ENCODE measurements around the gene SUCLG1.

SUCLG1 gene

GRCh38 chr2:84459018-84459943 is at the start of gene SUCLG1:
Gene SUCLG1, minus strand, starts transcription at chr2:84459280. Its CDS starts 11 bp downstream, at chr2:84459269.
- Mint-ChIP-seq H3K4me1 (ENCODE audit: low read depth) (peaks cover 47% of the 10 kb centered on the region), H3K4me3 (peak within 1 kb of the TSS; percentile 93), H3K27ac (peak within 1 kb of the TSS; percentile 99), H3K27me3 (no peaks in the 10 kb centered on the region), H3K36me3 (peaks cover 2% of the 10 kb centered on the region), H3K9me3 (ENCODE audit: low read depth) (no peaks in the 10 kb centered on the region)

GRCh38 chr2:84498150-84498799 is 39.2 kb upstream of the SUCLG1 start:
- Mint-ChIP-seq H3K27me3 (no peaks in the 10 kb centered on the region), H3K9me3 (ENCODE audit: low read depth) (peaks cover 7% of the 10 kb centered on the region), H3K4me1 (ENCODE audit: low read depth) (peaks cover 21% of the 10 kb centered on the region), H3K36me3 (peaks cover 1% of the 10 kb centered on the region), H3K4me3 (no peak overlapping the region), H3K27ac (peak overlapping the region; percentile 35)

GRCh38 chr2:84497285-84497684 is 38.2 kb upstream of the SUCLG1 start:
- H3K27ac Mint-ChIP-seq = no peak overlapping the region
- no peak overlapping the region for H3K4me3 Mint-ChIP-seq
- H3K36me3 Mint-ChIP-seq = no peaks in the 10 kb centered on the region
- no peaks in the 10 kb centered on the region for H3K27me3 Mint-ChIP-seq
- peaks cover 21% of the 10 kb centered on the region for H3K4me1 Mint-ChIP-seq (ENCODE audit: low read depth)
- peaks cover 4% of the 10 kb centered on the region for H3K9me3 Mint-ChIP-seq (ENCODE audit: low read depth)

GRCh38 chr2:84496386-84496785 is 37.3 kb upstream of the SUCLG1 start:
- Mint-ChIP-seq H3K4me3 (no peak overlapping the region), H3K9me3 (ENCODE audit: low read depth) (peaks cover 4% of the 10 kb centered on the region), H3K4me1 (ENCODE audit: low read depth) (peaks cover 21% of the 10 kb centered on the region), H3K27ac (no peak overlapping the region), H3K27me3 (no peaks in the 10 kb centered on the region), H3K36me3 (no peaks in the 10 kb centered on the region)

- H3K27ac Mint-ChIP-seq = peak overlapping the region; percentile 36
- H3K4me3 Mint-ChIP-seq = no peak overlapping the region
- H3K36me3 Mint-ChIP-seq = no peaks in the 10 kb centered on the region
- H3K9me3 Mint-ChIP-seq (ENCODE audit: low read depth) = peaks cover 4% of the 10 kb centered on the region
- H3K4me1 Mint-ChIP-seq (ENCODE audit: low read depth) = peaks cover 21% of the 10 kb centered on the region
- H3K27me3 Mint-ChIP-seq = no peaks in the 10 kb centered on the region
These were observed 36.6 kb upstream of the SUCLG1 start for GRCh38 chr2:84495539-84496146.

- Mint-ChIP-seq H3K9me3 (ENCODE audit: low read depth) (no peaks in the 10 kb centered on the region), H3K4me3 (no peak overlapping the region), H3K27me3 (no peaks in the 10 kb centered on the region), H3K4me1 (ENCODE audit: low read depth) (peaks cover 19% of the 10 kb centered on the region), H3K27ac (no peak overlapping the region), H3K36me3 (no peaks in the 10 kb centered on the region)
These were observed 35.0 kb upstream of the SUCLG1 start for GRCh38 chr2:84494070-84494469.

GRCh38 chr2:84493514-84493913 is 34.4 kb upstream of the SUCLG1 start:
- no peak overlapping the region for H3K27ac Mint-ChIP-seq
- no peaks in the 10 kb centered on the region for H3K36me3 Mint-ChIP-seq
- no peaks in the 10 kb centered on the region for H3K9me3 Mint-ChIP-seq (ENCODE audit: low read depth)
- H3K4me3 Mint-ChIP-seq = no peak overlapping the region
- H3K27me3 Mint-ChIP-seq = no peaks in the 10 kb centered on the region
- peaks cover 16% of the 10 kb centered on the region for H3K4me1 Mint-ChIP-seq (ENCODE audit: low read depth)

GRCh38 chr2:84492571-84492970 is 33.5 kb upstream of the SUCLG1 start:
- peaks cover 9% of the 10 kb centered on the region for H3K4me1 Mint-ChIP-seq (ENCODE audit: low read depth)
- H3K9me3 Mint-ChIP-seq (ENCODE audit: low read depth) = no peaks in the 10 kb centered on the region
- no peak overlapping the region for H3K27ac Mint-ChIP-seq
- H3K36me3 Mint-ChIP-seq = no peaks in the 10 kb centered on the region
- H3K4me3 Mint-ChIP-seq = no peak overlapping the region
- H3K27me3 Mint-ChIP-seq = no peaks in the 10 kb centered on the region

GRCh38 chr2:84491741-84492140 is 32.7 kb upstream of the SUCLG1 start:
- H3K9me3 Mint-ChIP-seq (ENCODE audit: low read depth) = no peaks in the 10 kb centered on the region
- no peak overlapping the region for H3K27ac Mint-ChIP-seq
- H3K36me3 Mint-ChIP-seq = no peaks in the 10 kb centered on the region
- H3K4me1 Mint-ChIP-seq (ENCODE audit: low read depth) = peaks cover 7% of the 10 kb centered on the region
- no peaks in the 10 kb centered on the region for H3K27me3 Mint-ChIP-seq
- no peak overlapping the region for H3K4me3 Mint-ChIP-seq

- H3K36me3 Mint-ChIP-seq = no peaks in the 10 kb centered on the region
- no peaks in the 10 kb centered on the region for H3K27me3 Mint-ChIP-seq
- no peak overlapping the region for H3K27ac Mint-ChIP-seq
- no peaks in the 10 kb centered on the region for H3K9me3 Mint-ChIP-seq (ENCODE audit: low read depth)
- H3K4me3 Mint-ChIP-seq = no peak overlapping the region
- H3K4me1 Mint-ChIP-seq (ENCODE audit: low read depth) = peaks cover 7% of the 10 kb centered on the region
These were observed 32.2 kb upstream of the SUCLG1 start for GRCh38 chr2:84491256-84491655.

GRCh38 chr2:84487298-84487996 is 28.4 kb upstream of the SUCLG1 start:
- Mint-ChIP-seq H3K4me3 (no peak overlapping the region), H3K36me3 (no peaks in the 10 kb centered on the region), H3K27me3 (peaks cover 4% of the 10 kb centered on the region), H3K4me1 (ENCODE audit: low read depth) (peaks cover 3% of the 10 kb centered on the region), H3K27ac (no peak overlapping the region), H3K9me3 (ENCODE audit: low read depth) (no peaks in the 10 kb centered on the region)

GRCh38 chr2:84486441-84487115 is 27.5 kb upstream of the SUCLG1 start:
- Mint-ChIP-seq H3K36me3 (no peaks in the 10 kb centered on the region), H3K27me3 (peaks cover 4% of the 10 kb centered on the region), H3K4me3 (no peak overlapping the region), H3K4me1 (ENCODE audit: low read depth) (peaks cover 11% of the 10 kb centered on the region), H3K27ac (no peak overlapping the region), H3K9me3 (ENCODE audit: low read depth) (no peaks in the 10 kb centered on the region)

- Mint-ChIP-seq H3K9me3 (ENCODE audit: low read depth) (no peaks in the 10 kb centered on the region), H3K27me3 (peaks cover 4% of the 10 kb centered on the region), H3K4me1 (ENCODE audit: low read depth) (peaks cover 18% of the 10 kb centered on the region), H3K27ac (no peak overlapping the region), H3K36me3 (no peaks in the 10 kb centered on the region), H3K4me3 (no peak overlapping the region)
These were observed 24.2 kb upstream of the SUCLG1 start for GRCh38 chr2:84483320-84483719.

- Mint-ChIP-seq H3K9me3 (ENCODE audit: low read depth) (peaks cover 4% of the 10 kb centered on the region), H3K27ac (no peak overlapping the region), H3K4me3 (no peak overlapping the region), H3K4me1 (ENCODE audit: low read depth) (peaks cover 18% of the 10 kb centered on the region), H3K36me3 (no peaks in the 10 kb centered on the region), H3K27me3 (peaks cover 4% of the 10 kb centered on the region)
These were observed 23.5 kb upstream of the SUCLG1 start for GRCh38 chr2:84482603-84483002.
